GM12801 (cell line): ENCODE results near the gene MAPKAPK2.

Experiments
- CTCF ChIP-seq: IDR thresholded peaks from one replicate; pipeline ENCODE4 v1.5.1; 2011; ENCODE audit warnings: control low read depth; ENCODE audit not compliant: insufficient read length; ENCODE audit errors: extremely low read depth

Gene MAPKAPK2

GRCh38 chr1:206663362-206663761, 21.3 kb upstream of the MAPKAPK2 start:
- no peak for TF ChIP-seq CTCF

GRCh38 chr1:206663832-206664652, 20.7 kb upstream of the MAPKAPK2 start:
- peak; percentile 10 for TF ChIP-seq CTCF

- no peak for TF ChIP-seq CTCF
Observed at GRCh38 chr1:206664740-206665139, 20.0 kb upstream of the MAPKAPK2 start.

GRCh38 chr1:206666031-206666561, 18.6 kb upstream of the MAPKAPK2 start:
- TF ChIP-seq CTCF, result no peak

- TF ChIP-seq CTCF, result no peak
Observed at GRCh38 chr1:206666954-206667665, 17.6 kb upstream of the MAPKAPK2 start.

- no peak for TF ChIP-seq CTCF
Observed at GRCh38 chr1:206668351-206668750, 16.4 kb upstream of the MAPKAPK2 start.

GRCh38 chr1:206668874-206669410, 15.8 kb upstream of the MAPKAPK2 start:
- no peak for TF ChIP-seq CTCF
